ENCODE data around the gene PLCB3.
A peak's percentile ranks its signal among the peaks of the same experiment; 100 is the strongest.

PLCB3 gene

DNA sequence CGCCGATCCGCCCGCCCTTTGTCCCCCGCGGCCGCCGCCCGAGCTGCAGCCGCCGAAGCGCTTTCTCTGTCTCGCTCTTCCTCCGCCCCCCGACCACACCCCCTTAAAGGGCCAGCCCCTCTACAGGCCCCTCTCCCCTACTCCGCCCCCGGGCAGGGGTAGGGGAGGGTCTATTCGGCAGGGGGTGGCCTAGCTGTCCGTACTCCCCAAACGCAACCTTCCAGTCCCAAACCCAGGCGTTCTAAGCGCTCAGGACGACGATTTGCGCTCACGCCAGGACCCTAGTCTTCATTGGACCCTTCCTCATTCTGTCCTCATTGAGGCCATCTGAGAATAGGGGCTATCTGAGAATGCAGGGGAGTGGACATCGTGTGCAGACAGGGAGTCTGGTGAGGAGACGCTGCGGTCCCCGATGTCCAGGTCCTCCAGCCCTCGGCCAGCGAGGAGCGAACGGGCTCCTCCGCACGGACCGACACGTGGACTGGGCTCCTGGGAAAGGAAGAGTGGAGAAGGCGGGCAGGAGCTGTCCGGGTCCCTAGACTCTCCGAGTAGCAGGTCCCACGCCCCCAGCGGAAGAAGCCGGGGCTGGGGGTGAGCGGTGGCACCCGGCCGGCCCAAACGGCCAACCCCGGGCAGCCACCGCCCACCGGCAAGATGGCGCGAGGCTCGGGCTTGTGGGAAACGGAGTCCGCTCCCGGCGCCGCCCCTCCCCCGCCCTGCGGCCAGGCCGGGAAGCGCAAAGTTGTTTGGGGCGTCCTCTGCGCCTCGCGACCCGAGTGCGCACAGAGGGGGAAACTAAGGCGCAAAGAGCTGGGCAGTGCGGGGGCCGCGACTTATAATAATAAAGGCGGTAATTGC, 4.2 kb upstream of the PLCB3 start, which contains the start of gene PPP1R14B:
Gene PPP1R14B, minus strand, starts transcription at position 73 of the 858 bp plus-strand sequence. CDS start 270 bp downstream, outside the sequence.
- TF ChIP-seq, protein P1, sequence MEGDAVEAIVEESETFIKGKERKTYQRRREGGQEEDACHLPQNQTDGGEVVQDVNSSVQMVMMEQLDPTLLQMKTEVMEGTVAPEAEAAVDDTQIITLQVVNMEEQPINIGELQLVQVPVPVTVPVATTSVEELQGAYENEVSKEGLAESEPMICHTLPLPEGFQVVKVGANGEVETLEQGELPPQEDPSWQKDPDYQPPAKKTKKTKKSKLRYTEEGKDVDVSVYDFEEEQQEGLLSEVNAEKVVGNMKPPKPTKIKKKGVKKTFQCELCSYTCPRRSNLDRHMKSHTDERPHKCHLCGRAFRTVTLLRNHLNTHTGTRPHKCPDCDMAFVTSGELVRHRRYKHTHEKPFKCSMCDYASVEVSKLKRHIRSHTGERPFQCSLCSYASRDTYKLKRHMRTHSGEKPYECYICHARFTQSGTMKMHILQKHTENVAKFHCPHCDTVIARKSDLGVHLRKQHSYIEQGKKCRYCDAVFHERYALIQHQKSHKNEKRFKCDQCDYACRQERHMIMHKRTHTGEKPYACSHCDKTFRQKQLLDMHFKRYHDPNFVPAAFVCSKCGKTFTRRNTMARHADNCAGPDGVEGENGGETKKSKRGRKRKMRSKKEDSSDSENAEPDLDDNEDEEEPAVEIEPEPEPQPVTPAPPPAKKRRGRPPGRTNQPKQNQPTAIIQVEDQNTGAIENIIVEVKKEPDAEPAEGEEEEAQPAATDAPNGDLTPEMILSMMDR (IDR thresholded peaks at IDR 0.05): peak in 1 of 2 experiments; percentile 4
- H3K27ac ChIP-seq: peak within 1 kb of the TSS; percentile 87 to 89
- H3K4me3 ChIP-seq: peak within 1 kb of the TSS; percentile 62 to 79
- peaks cover 0 to 15% (median 0%) of the 10 kb centered on the region in 3 donors for H3K36me3 ChIP-seq
- H3K4me1 ChIP-seq: peaks cover 0 to 61% (median 47%) of the 10 kb centered on the region in 4 donors
- intact Hi-C loops (cut with DNase I; ENCODE audit: low total_unique reads): no loop called here
- no peaks in the 10 kb centered on the region for H3K27me3 ChIP-seq
- peak; percentile 89 to 95 for DNase-seq
- H3K9me3 ChIP-seq: no peaks in the 10 kb centered on the region

DNA sequence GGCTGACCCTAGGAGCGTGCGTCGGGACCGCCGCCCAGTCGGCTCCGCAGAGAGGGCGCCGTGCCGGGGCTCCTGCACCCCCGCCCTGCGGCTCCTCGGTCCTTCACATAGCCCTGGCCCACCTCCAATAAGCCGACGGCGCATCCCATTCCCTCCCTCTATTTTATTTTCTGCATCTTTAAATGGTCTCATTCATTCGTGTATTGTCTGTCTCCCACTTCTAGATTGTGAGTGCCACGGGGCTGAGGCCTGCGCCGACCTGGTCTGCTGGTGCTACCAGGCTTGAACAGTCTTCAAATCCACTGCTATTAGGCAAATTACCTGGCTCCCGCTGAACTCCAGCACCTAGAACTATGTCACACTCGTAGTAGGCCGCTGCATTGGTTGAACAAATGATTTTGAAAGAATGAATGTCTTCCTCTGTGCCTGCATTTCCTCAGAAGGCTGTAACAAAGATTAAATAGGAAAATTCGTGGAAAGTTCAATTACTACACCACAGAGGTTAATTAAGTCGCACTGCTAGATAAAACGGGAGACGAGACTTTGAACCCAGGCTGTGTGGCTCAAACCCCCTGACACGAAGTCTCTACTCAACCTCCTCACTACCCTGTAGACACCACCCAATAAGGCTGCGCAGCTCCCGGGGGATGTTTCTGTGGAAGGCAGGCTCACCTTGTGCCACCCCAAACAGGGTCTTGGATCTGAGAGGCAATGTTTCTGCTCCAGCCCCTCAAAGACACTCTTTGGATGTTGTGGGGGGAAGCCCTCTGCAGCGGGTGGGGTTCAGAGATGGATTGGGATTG, 3.4 kb upstream of the PLCB3 start:
- peaks cover 0 to 14% (median 0%) of the 10 kb centered on the region in 3 donors for H3K36me3 ChIP-seq
- TF ChIP-seq, protein P1 (IDR thresholded peaks at IDR 0.05): no peak

DNA sequence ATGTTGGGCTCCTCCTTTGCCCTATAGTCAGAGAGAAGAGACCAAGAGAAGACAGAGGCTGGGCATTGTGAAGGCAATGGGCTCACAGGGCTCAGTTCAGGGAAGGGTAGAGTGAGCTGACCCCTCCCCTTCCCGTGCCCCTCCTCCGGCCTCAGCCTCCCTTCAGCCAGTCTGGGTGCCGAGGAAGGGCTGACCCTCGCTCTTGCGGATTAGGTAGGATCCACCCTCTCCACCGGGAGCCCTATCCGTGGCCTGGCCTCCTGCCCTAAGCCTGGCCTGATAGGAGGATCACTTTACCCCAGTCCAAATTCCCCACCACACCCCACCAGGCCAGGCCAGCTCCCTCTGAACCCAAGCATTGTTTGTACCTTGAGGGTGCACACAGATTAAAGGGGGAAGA, 2.8 kb upstream of the PLCB3 start:
- Histone ChIP-seq H3K4me1 (peaks cover 0 to 61% (median 51%) of the 10 kb centered on the region in 4 donors), H3K27me3 (no peaks in the 10 kb centered on the region), H3K36me3 (peaks cover 0 to 7% (median 0%) of the 10 kb centered on the region in 3 donors), H3K9me3 (no peaks in the 10 kb centered on the region), H3K4me3 (no peak overlapping the region), H3K27ac (no peak overlapping the region)
- intact Hi-C loops (cut with DNase I; ENCODE audit: low total_unique reads): no loop called here
- TF ChIP-seq, protein P1 (IDR thresholded peaks at IDR 0.05): no peak
- DNase-seq: no peak

More for the DNA sequence above, 3.4 kb upstream of the PLCB3 start:
- DNase-seq: no peak
- peaks cover 0 to 61% (median 48%) of the 10 kb centered on the region in 4 donors for H3K4me1 ChIP-seq
- H3K9me3 ChIP-seq: no peaks in the 10 kb centered on the region
- intact Hi-C loops (cut with DNase I; ENCODE audit: low total_unique reads): no loop called here
- H3K4me3 ChIP-seq: peak overlapping the region; percentile 62 to 79
- no peaks in the 10 kb centered on the region for H3K27me3 ChIP-seq
- peak overlapping the region; percentile 87 for H3K27ac ChIP-seq

DNA sequence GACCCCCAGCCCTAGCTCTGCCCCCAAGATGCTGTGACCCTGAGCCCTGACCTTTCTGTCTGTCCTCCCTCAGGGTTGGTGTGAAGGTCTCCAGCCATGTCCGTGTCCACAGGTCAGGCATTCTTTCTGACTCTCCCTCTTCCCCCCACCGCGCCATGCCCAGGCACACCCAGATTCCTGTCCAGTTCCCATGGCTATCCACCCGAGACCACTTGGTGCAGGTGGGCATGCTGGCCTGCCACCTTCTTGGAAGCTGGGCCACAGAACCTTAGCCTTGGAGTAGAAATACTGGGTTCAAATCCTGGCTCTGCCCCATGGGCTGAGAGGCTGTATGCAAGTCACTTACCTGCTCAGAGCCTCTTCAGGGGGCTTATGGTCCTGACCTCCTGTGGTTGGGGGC, 2.3 kb upstream of the PLCB3 start:
- Histone ChIP-seq H3K36me3 (peaks cover 0 to 3% (median 0%) of the 10 kb centered on the region in 3 donors), H3K27ac (no peak overlapping the region), H3K4me1 (peaks cover 0 to 63% (median 52%) of the 10 kb centered on the region in 4 donors), H3K9me3 (no peaks in the 10 kb centered on the region), H3K4me3 (no peak overlapping the region), H3K27me3 (no peaks in the 10 kb centered on the region)
- intact Hi-C loops (cut with DNase I; ENCODE audit: low total_unique reads): no loop called here
- TF ChIP-seq, protein P1 (IDR thresholded peaks at IDR 0.05): no peak
- no peak for DNase-seq

DNA sequence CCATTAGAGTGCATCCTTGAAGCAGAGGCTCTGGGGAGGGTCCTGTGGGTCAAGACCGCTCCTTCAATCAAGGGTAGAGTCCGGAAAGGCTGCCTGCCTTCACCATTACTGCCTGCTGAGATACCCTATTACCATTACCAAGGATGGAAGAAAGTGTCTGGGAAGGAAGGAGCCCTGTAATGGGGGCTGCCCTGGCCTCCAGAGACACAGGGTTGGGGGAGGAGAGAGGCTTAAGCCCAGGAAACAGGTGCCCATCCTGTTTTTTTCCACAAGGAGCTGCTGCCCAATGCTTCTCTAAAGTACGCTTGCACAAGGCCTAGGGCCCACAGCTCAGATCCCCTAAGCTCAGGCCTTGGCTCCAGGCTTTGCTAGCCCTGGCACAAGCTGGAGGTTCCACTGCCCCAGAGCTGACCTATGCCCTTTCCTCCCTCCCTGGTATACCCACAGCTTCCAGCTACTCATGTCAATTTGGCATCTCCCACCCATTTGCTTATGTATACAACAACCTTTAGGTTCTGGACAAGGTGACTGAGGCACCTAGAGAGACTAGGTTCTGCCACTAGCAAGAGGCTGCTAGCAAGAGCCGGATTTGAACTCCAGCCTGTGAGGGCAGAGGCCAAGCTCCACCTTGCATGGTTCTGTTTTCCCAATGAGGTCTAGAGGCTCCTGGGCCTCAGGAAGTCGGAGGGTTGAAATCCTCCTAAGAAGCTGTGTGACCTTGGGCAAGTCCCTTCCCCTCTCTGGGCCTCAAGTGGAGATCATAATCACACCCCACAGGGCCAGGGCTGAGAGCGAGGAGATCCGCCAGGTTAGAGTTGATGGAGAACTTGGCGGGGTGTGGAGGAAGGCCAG, 1.5 kb upstream of the PLCB3 start:
- Histone ChIP-seq H3K4me3 (no peak overlapping the region), H3K9me3 (no peaks in the 10 kb centered on the region), H3K27me3 (no peaks in the 10 kb centered on the region), H3K4me1 (peaks cover 0 to 57% (median 49%) of the 10 kb centered on the region in 4 donors), H3K36me3 (peaks cover 0 to 7% (median 5%) of the 10 kb centered on the region in 3 donors), H3K27ac (no peak overlapping the region)
- intact Hi-C loops (cut with DNase I; ENCODE audit: low total_unique reads): no loop called here
- DNase-seq: no peak
- TF ChIP-seq, protein P1 (IDR thresholded peaks at IDR 0.05): no peak
